GM13977 (cell line): ENCODE results near the gene HPRT1.

Source experiments
- DNase-seq: peaks from one replicate; pipeline ENCODE4 v3.0.0; 2012; ENCODE audit warnings: low spot score
- CTCF ChIP-seq: IDR thresholded peaks from 2 replicates; pipeline ENCODE4 v1.5.1; 2012; ENCODE audit warnings: mild to moderate bottlenecking, control low read depth; ENCODE audit not compliant: insufficient read depth; ENCODE audit errors: extremely low read depth, missing control alignments
- in situ Hi-C: fragments of 300-500 bp; cut with MboI; formaldehyde crosslinking; loops from one replicate; pipeline ENCODE4 v1.12.0; 2022; ENCODE audit warnings: low sequenced_read_pairs, low pct_unique_long_range_greater_than_20kb, mixed read lengths, inconsistent platforms; ENCODE audit not compliant: unreplicated experiment

HPRT1 gene

GRCh38 chrX:134542485-134542884, 82.5 kb downstream of the HPRT1 start:
- TF ChIP-seq CTCF = no peak
- no peak for DNase-seq
- in situ Hi-C loops = no loop called here

GRCh38 chrX:134543288-134543687, 83.3 kb downstream of the HPRT1 start:
- no peak for TF ChIP-seq CTCF
- DNase-seq = no peak
- in situ Hi-C loops = no loop called here

- no peak for TF ChIP-seq CTCF
- DNase-seq = no peak
- in situ Hi-C loops = no loop called here
These were observed 84.2 kb downstream of the HPRT1 start for GRCh38 chrX:134544135-134544512.

- TF ChIP-seq CTCF = no peak
- in situ Hi-C loops = no loop called here
- no peak for DNase-seq
These were observed 84.7 kb downstream of the HPRT1 start for GRCh38 chrX:134544513-134545151.

GRCh38 chrX:134545510-134545909, 85.5 kb downstream of the HPRT1 start:
- in situ Hi-C loops = no loop called here
- TF ChIP-seq CTCF = no peak
- no peak for DNase-seq

- TF ChIP-seq CTCF = no peak
- DNase-seq = no peak
- in situ Hi-C loops = no loop called here
These were observed 86.2 kb downstream of the HPRT1 start for GRCh38 chrX:134546187-134546586.
